Trophoblast cell (in vitro differentiated cells and primary cell): ENCODE measurements around the gene SMTN.
A peak's percentile ranks its signal among the peaks of the same experiment; 100 is the strongest.

Experiments used
- DNase-seq, 2 donors: peaks; one replicate each; pipeline ENCODE4 v3.0.0-alpha.2; 2016
- H2AFZ ChIP-seq: 2 replicates; pipeline ENCODE4 v1.6.1; 2013; ENCODE audit warnings: low read length, moderate library complexity, mild to moderate bottlenecking; ENCODE audit not compliant: insufficient read depth, poor library complexity
- H2AK5ac ChIP-seq: 2 replicates; pipeline ENCODE4 v1.6.1; 2013; ENCODE audit warnings: mild to moderate bottlenecking, low read length
- H2BK120ac ChIP-seq: 2 replicates; pipeline ENCODE4 v1.6.1; 2013; ENCODE audit warnings: low read length, mild to moderate bottlenecking, moderate library complexity; ENCODE audit not compliant: insufficient read depth, poor library complexity
- H2BK12ac ChIP-seq: 2 replicates; pipeline ENCODE4 v1.6.1; 2013; ENCODE audit warnings: mild to moderate bottlenecking, low read length, moderate library complexity
- H2BK5ac ChIP-seq: 2 replicates; pipeline ENCODE4 v1.6.1; 2013; ENCODE audit warnings: low read length, low read depth, moderate library complexity, mild to moderate bottlenecking; ENCODE audit not compliant: poor library complexity
- H3K14ac ChIP-seq: 2 replicates; pipeline ENCODE4 v1.6.1; 2013; ENCODE audit warnings: mild to moderate bottlenecking, low read length
- H3K18ac ChIP-seq: 2 replicates; pipeline ENCODE4 v1.6.1; 2013; ENCODE audit warnings: mild to moderate bottlenecking, low read length
- H3K23ac ChIP-seq: 2 replicates; pipeline ENCODE4 v1.6.1; 2013; ENCODE audit warnings: low read length
- H3K27ac ChIP-seq: 2 replicates; pipeline ENCODE4 v1.5.1; 2013; ENCODE audit warnings: low read depth, mild to moderate bottlenecking, inconsistent platforms, low read length, moderate library complexity
- H3K27me3 ChIP-seq: 2 replicates; pipeline ENCODE4 v1.6.1; 2013; ENCODE audit warnings: inconsistent platforms, mild to moderate bottlenecking, low read length, moderate library complexity; ENCODE audit not compliant: insufficient read depth
- H3K36me3 ChIP-seq, 2 experiments: 1 replicate in 1 of 2; 2 replicates in 1 of 2; pipeline ENCODE4 v1.6.1; 2013; ENCODE audit warnings: low read length in 2 of 2, mild to moderate bottlenecking in 2 of 2, moderate library complexity in 1 of 2; ENCODE audit not compliant: insufficient read depth in 2 of 2, control insufficient read depth in 1 of 2
- H3K4ac ChIP-seq: 2 replicates; pipeline ENCODE4 v1.6.1; 2013; ENCODE audit warnings: low read depth, mild to moderate bottlenecking, low read length, moderate library complexity
- H3K4me1 ChIP-seq, 2 experiments: 1 replicate in 1 of 2; 2 replicates in 1 of 2; pipeline ENCODE4 v1.6.1; 2013; ENCODE audit warnings: low read length in 2 of 2, mild to moderate bottlenecking in 2 of 2, moderate library complexity in 1 of 2; ENCODE audit not compliant: insufficient read depth in 2 of 2, control insufficient read depth in 1 of 2
- H3K4me2 ChIP-seq: 2 replicates; pipeline ENCODE4 v1.6.1; 2013; ENCODE audit warnings: inconsistent platforms, mild to moderate bottlenecking, low read length, moderate library complexity
- H3K4me3 ChIP-seq: 2 replicates; pipeline ENCODE4 v1.5.1; 2013; ENCODE audit warnings: mild to moderate bottlenecking, low read depth, low read length, inconsistent platforms
- H3K79me1 ChIP-seq: one replicate; pipeline ENCODE4 v1.6.1; 2013; ENCODE audit warnings: low read length
- H3K79me2 ChIP-seq: 2 replicates; pipeline ENCODE4 v1.6.1; 2013; ENCODE audit warnings: low read length, mild to moderate bottlenecking; ENCODE audit not compliant: control insufficient read depth, insufficient read depth, poor library complexity
- H3K9ac ChIP-seq: 2 replicates; pipeline ENCODE4 v1.6.1; 2013; ENCODE audit warnings: mild to moderate bottlenecking, low read length
- H3K9me3 ChIP-seq: 2 replicates; pipeline ENCODE4 v1.6.1; 2013; ENCODE audit warnings: low read depth, mild to moderate bottlenecking, control low read depth, inconsistent platforms, low read length; ENCODE audit not compliant: insufficient read depth
- H4K12ac ChIP-seq: 2 replicates; pipeline ENCODE4 v1.6.1; 2013; ENCODE audit warnings: low read depth, mild to moderate bottlenecking, low read length, moderate library complexity
- H4K8ac ChIP-seq: 2 replicates; pipeline ENCODE4 v1.6.1; 2013; ENCODE audit warnings: low read depth, mild to moderate bottlenecking, low read length, moderate library complexity
- H4K91ac ChIP-seq: one replicate; pipeline ENCODE4 v1.6.1; 2013; ENCODE audit warnings: low read depth, mild to moderate bottlenecking, low read length, moderate library complexity
- WGBS: extraction: QIAGEN DNeasy Blood & Tissue Kit; methylation state at CpG from one replicate; pipeline ENCODE4 v1.1.7; 2013; ENCODE audit warnings: missing lambda C conversion rate; ENCODE audit not compliant: insufficient read length, insufficient coverage; ENCODE audit errors: extremely low coverage; 5-methylcytosine and 5-hydroxymethylcytosine counted together

SMTN gene

GRCh38 chr22:31121403-31121802 lies 40.3 kb downstream of the SMTN start:
- Histone ChIP-seq H3K4me2 (no peak overlapping the region), H4K91ac (no peak overlapping the region), H4K8ac (no peak overlapping the region), H3K23ac (no peak overlapping the region), H2AFZ (no peak overlapping the region), H3K79me2 (no peaks in the 10 kb centered on the region), H3K27me3 (no peaks in the 10 kb centered on the region), H2BK5ac (no peak overlapping the region), H3K36me3 (no peaks in the 10 kb centered on the region), H3K4me3 (no peak overlapping the region), H3K4me1 (peaks cover 0 to 5% of the 10 kb centered on the region in 2 experiments), H2BK12ac (no peak overlapping the region), H3K27ac (no peak overlapping the region), H3K9me3 (peaks cover 4% of the 10 kb centered on the region), H2BK120ac (no peak overlapping the region), H2AK5ac (no peak overlapping the region), H3K14ac (no peak overlapping the region), H3K18ac (no peak overlapping the region), H3K9ac (no peak overlapping the region), H3K79me1 (peaks cover 3% of the 10 kb centered on the region), H3K4ac (no peak overlapping the region), H4K12ac (no peak overlapping the region)
- DNase-seq: no peak
- no CpG with 5 or more reads among the region's 4 CpGs for WGBS

- H3K79me2 ChIP-seq: no peaks in the 10 kb centered on the region
- no peak overlapping the region for H2BK12ac ChIP-seq
- H2BK120ac ChIP-seq: no peak overlapping the region
- H3K23ac ChIP-seq: no peak overlapping the region
- H3K36me3 ChIP-seq: no peaks in the 10 kb centered on the region
- H3K27ac ChIP-seq: no peak overlapping the region
- no peak overlapping the region for H3K18ac ChIP-seq
- peaks cover 4% of the 10 kb centered on the region for H3K9me3 ChIP-seq
- no peak overlapping the region for H2AFZ ChIP-seq
- H3K27me3 ChIP-seq: no peaks in the 10 kb centered on the region
- no peak overlapping the region for H3K4me2 ChIP-seq
- peaks cover 3% of the 10 kb centered on the region for H3K79me1 ChIP-seq
- H3K4me1 ChIP-seq: peaks cover 0 to 5% of the 10 kb centered on the region in 2 experiments
- H3K4me3 ChIP-seq: no peak overlapping the region
- H3K4ac ChIP-seq: no peak overlapping the region
- no CpG with 5 or more reads among the region's 2 CpGs for WGBS
- H2AK5ac ChIP-seq: no peak overlapping the region
- H4K91ac ChIP-seq: no peak overlapping the region
- H4K8ac ChIP-seq: no peak overlapping the region
- H3K9ac ChIP-seq: no peak overlapping the region
- H4K12ac ChIP-seq: no peak overlapping the region
- H2BK5ac ChIP-seq: no peak overlapping the region
- no peak for DNase-seq
- no peak overlapping the region for H3K14ac ChIP-seq
Measured at GRCh38 chr22:31122196-31122531, 41.0 kb downstream of the SMTN start.

- H3K79me1 ChIP-seq: peaks cover 3% of the 10 kb centered on the region
- no peak within 1 kb of the TSS for H3K4ac ChIP-seq
- H4K12ac ChIP-seq: no peak within 1 kb of the TSS
- H3K4me3 ChIP-seq: peak within 1 kb of the TSS; percentile 50
- peak within 1 kb of the TSS; percentile 10 for H3K9ac ChIP-seq
- peak within 1 kb of the TSS; percentile 21 for H2AFZ ChIP-seq
- peak within 1 kb of the TSS; percentile 67 for H4K8ac ChIP-seq
- no CpG with 5 or more reads among the region's 10 CpGs for WGBS
- H2AK5ac ChIP-seq: no peak within 1 kb of the TSS
- H2BK12ac ChIP-seq: no peak within 1 kb of the TSS
- peak within 1 kb of the TSS; percentile 18 for H2BK5ac ChIP-seq
- peak within 1 kb of the TSS; percentile 32 for H3K18ac ChIP-seq
- H2BK120ac ChIP-seq: peak within 1 kb of the TSS; percentile 4
- H3K27ac ChIP-seq: no peak within 1 kb of the TSS
- no peak within 1 kb of the TSS for H3K23ac ChIP-seq
- no peaks in the 10 kb centered on the region for H3K79me2 ChIP-seq
- H4K91ac ChIP-seq: peak within 1 kb of the TSS; percentile 36
- peaks cover 4% of the 10 kb centered on the region for H3K9me3 ChIP-seq
- H3K4me2 ChIP-seq: peak within 1 kb of the TSS; percentile 59
- peaks cover 0 to 5% of the 10 kb centered on the region in 2 experiments for H3K4me1 ChIP-seq
- no peaks in the 10 kb centered on the region for H3K27me3 ChIP-seq
- DNase-seq: peak in 1 of 2 donors; percentile 25
- no peaks in the 10 kb centered on the region for H3K36me3 ChIP-seq
- peak within 1 kb of the TSS; percentile 15 for H3K14ac ChIP-seq
Measured at GRCh38 chr22:31122532-31123291, 41.6 kb downstream of the SMTN start, which contains the start of gene INPP5J. Gene INPP5J, plus strand, starts transcription at chr22:31122966. Its CDS starts 49 bp downstream, at chr22:31123015.

- H3K9me3 ChIP-seq: no peaks in the 10 kb centered on the region
- peak overlapping the region; percentile 67 for H4K8ac ChIP-seq
- no CpG with 5 or more reads among the region's 4 CpGs for WGBS
- no peak overlapping the region for H2BK5ac ChIP-seq
- H3K79me2 ChIP-seq: no peaks in the 10 kb centered on the region
- no peak overlapping the region for H3K4ac ChIP-seq
- peak overlapping the region; percentile 36 for H4K91ac ChIP-seq
- H2AK5ac ChIP-seq: no peak overlapping the region
- no peak overlapping the region for H2BK12ac ChIP-seq
- H3K36me3 ChIP-seq: no peaks in the 10 kb centered on the region
- H3K27me3 ChIP-seq: no peaks in the 10 kb centered on the region
- H3K9ac ChIP-seq: no peak overlapping the region
- no peak overlapping the region for H3K4me3 ChIP-seq
- peaks cover 3% of the 10 kb centered on the region for H3K79me1 ChIP-seq
- H3K23ac ChIP-seq: no peak overlapping the region
- H3K14ac ChIP-seq: peak overlapping the region; percentile 15
- H2BK120ac ChIP-seq: no peak overlapping the region
- no peak overlapping the region for H3K27ac ChIP-seq
- no peak for DNase-seq
- H2AFZ ChIP-seq: peak overlapping the region; percentile 21
- no peak overlapping the region for H3K18ac ChIP-seq
- H3K4me1 ChIP-seq: peaks cover 0 to 5% of the 10 kb centered on the region in 2 experiments
- H4K12ac ChIP-seq: no peak overlapping the region
- peak overlapping the region; percentile 59 for H3K4me2 ChIP-seq
Measured at GRCh38 chr22:31123292-31123602, 42.1 kb downstream of the SMTN start.
